ENCODE measurements around the gene OFD1.

OFD1 gene

DNA sequence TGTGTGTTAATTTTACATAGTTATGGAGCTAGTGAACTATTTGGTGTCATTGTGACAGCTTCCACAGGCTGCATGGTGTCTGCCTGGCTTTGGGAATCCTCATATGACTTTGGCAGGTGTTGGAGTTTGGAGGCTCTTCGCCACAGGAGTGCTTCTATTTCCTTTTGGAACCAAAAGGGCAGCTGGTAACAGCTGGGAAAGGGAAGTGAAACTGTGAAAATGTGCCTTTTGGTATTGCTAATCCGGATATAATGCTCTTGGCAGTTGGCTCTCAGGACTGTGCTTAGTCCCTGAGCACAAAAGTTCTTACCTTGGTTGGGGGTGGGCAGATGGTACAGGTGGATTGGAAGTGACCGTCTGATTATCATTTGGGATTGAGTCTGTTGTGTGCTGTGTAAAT is 18.1 kb downstream of the OFD1 start:
- no peak for ATAC-seq

DNA sequence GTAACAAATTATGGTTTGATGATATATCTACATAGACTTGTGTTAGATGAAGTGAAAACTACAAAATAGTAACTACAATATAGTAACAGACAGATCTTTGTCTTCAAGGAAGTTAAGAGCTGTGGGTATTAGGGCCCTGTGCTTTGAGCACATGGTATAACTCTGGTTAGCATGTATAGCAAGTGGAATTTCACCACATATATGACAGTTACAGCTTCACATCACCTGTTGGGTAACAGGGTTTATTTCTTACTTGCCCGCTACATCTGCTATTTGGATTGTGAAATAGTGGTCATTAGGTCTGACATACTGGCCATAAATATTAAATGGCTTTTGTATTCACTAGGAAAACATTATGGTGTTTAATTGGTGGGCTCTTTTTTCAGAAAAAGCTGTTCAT is 20.2 kb downstream of the OFD1 start:
- no peak for ATAC-seq

DNA sequence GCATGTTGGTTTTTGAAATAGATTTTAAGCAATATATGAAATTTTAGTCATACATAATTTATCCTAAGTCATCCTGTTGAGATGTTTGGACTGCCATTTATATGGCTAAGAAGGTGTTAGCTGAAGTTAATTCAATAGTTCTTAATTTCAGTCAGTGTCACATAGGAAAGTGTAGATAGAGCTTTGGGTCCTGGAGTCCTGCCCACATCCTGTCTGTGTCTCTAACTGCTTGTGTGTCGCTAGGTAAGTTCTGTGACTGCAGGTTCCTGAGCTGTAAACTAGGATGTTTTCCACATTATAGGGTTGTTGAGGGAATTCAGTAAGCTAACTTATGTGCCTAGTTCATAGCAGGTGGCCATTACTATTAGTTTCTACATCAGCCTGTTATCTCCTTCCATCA is 20.7 kb downstream of the OFD1 start:
- peak in 1 of 2 donors; percentile 51 for ATAC-seq

DNA sequence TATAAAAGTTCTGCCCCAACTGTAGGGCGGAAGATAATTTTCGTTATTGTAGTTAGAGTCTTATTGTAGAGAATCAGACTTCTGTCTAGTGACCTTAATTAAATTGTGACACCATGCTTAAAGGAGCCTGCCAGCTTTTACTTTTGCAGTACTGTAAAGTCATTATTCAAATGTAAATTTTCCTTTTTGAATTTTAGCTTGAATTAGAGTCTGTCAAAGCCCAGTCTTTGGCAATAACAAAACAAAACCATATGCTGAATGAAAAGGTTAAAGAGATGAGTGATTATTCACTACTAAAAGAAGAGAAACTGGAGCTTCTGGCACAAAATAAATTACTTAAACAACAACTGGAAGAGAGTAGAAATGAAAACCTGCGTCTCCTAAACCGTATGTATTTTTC is 21.8 kb downstream of the OFD1 start:
- ATAC-seq = no peak

DNA sequence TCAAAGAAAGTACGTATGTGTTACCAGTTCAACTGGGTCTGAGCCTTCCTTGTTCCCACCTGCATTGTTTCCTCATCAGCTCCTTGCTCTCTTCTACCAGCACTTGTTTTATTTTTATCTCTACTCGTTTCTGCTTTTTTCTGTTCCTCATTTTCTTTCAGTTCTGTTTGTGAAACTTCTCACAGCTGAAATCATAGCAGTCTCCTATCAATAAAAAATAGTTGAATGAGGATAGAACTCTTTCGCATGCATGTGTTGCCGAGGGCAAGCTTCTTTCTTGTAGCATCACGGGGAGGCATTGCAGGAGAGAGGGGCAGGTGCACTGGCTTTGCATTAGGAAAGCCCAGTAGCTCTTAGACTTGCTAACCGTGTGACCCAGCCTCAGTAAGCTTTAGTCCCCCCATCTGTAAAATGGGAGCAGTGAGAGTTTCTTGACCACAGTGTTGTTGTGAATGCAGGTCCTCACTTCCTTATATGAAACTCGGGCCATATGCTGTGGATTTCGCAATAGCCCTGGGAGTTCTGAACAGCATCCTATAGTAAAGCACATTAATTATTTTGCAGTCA is 24.7 kb downstream of the OFD1 start:
- ATAC-seq = no peak

DNA sequence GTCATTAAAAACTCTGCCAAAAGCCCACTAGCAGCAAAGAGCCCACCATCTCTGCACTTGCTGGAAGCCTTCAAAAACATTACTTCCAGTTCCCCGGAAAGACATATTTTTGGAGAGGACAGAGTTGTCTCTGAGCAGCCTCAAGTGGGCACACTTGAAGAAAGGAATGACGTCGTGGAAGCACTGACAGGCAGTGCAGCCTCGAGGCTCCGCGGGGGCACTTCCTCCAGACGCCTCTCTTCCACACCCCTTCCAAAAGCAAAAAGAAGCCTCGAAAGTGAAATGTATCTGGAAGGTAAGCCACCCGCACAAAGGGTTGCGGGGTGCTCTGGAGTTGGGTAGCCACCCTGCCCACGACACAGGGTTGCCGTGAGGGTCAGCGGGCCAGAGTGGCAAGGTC is 25.9 kb downstream of the OFD1 start:
- ATAC-seq = no peak

DNA sequence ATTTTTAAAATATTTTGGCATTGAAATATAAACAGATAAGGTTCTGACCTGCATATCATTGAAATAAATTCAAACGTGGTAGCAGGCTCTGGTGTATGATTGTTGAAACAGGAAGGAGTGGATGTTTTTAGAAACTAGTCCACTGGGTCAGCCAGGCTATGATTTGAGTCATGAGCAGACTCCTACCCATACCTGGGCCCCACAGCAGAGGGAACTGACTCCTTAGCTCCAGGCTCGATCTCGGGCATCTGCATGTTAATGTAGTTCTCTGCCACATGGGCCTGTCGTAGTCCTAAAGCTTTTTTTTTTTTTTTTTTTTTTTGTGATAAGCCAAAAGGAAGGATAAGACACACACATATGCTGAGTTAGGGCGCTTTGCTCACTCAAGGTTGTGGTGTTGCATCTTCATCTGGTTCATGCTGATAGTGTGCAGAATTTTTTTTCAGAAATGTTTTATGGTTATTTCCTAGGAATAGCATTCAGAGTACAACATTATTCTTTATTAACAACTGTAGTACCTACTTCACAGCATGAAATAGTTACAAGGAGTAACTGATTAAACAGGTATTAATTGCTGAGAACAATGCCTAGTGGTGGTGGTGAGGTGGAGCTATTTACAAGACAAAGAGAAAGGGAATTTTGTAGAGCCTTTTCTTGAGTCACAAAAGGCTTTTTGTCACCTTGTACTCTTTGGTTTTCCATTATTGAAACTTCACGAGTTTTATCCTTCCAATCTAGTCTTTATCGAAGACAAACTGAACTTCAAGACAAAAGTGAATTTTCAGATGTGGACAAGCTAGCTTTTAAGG is 27.3 kb downstream of the OFD1 start:
- no peak for ATAC-seq

DNA sequence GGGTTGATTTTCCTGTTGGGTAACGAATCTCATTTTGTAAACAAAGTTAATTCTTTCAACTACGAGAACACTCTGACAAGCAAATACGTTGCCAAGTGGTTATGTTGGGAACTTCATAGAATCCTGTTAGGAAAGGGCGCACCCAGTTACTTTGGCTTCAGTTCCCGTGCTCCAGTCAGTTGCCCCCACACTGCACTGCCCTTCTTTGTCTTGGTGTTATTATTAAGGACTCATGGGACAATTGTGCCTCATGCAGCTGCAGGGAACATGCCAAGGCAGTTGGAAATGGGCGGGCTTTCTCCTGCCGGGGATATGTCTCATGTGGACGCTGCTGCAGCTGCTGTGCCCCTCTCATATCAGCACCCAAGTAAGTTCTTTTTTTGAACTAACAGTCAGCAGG is 28.9 kb downstream of the OFD1 start:
- ATAC-seq = no peak

DNA sequence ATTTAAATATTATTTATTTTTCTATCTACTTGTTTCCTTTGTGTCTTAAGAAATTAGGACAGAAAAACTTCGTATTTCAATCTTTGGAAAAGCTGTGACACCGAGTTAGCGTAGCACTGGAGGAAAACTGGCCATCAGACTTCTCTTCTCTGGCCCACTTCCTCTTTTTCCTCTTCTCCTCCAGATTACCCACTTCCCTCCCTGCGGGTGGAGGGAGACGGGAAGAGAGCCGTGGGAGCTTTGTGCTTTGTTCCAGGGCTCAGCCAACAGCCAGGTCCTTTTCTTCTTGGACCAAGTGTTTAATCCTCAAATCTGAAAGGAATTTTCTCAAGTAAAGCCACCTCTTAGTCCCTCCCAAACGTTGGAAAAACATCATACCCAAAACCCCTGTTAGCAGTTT is 29.7 kb downstream of the OFD1 start:
- no peak for ATAC-seq

DNA sequence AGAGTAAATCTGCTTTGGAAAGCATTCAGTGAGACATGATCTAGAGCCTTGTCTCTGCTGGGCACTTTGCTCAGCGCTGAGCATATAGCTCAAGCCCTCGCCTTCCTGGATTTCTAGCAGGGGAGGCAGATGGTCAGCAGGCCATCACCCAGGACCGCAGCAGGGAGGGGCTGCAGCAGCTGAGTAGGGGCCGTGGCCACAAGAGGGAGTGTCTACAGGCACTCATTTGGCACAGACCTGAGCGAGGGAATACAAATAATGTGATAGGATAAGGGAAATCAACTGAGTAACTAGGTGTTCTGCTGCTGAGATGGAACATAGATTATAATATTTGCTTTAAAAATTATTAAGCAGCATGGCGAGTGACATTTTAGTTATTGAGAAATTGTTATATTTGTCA is 30.2 kb downstream of the OFD1 start:
- ATAC-seq = no peak

DNA sequence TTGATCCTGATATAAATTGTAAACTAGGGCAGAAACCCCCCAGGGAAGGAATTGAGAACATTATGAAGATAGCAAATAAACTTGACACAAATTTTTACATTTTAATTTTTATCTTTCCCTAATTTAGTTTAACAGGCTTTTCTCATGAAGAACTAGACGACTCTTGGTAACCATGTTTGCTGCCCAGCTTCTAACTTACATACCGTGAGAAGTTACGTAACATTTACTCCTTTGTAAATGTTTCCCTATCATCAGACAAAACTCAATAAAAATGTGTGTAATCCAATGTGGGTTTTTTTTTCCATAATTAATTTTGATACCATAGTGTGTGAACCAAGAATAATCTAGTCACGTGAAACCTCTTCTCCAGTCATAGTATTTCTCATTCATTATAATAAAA is 34.4 kb downstream of the OFD1 start:
- no peak for ATAC-seq

DNA sequence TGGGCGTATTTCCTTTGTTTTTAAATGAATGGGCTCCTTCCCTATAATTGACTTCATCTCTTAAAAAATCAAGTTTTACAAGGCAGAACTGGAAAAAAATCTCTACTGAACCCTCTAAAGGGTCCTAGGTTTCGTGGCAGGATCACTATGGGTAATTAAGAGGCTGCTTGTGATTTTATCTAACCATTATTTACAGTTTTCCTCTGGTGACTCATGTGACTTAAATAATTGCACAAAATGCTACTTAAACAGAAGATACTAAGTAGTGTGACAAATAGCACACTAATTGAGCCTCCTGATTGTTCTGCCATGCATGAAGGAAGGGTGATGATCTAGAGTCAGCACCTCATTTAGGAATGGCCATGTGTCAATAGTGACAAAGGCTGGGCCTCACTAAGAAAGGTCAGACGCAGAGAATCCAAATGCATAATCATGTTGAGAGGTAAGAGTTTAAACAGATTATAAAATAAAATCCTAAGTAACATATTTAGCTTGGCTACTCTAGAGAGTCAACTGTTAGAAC is 35.5 kb downstream of the OFD1 start:
- ATAC-seq = no peak

DNA sequence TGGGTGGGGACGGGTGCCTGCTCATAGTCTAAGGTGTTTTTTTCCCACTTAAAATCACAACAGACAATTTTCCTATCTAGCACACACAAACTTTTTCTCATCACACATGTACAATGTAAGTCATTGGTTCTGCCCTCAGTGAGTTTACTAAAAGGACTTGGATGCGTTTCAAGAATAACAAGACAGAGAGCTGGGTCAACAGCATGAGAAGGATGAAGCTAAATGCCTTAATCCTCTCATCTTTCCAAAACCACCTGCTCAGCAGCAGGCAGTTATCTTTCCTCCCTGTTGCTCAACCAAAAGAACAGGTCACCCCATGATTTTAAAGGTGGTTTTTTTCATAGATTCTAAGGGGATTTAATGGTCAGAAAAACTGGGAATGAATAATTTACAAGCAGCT is 40.1 kb downstream of the OFD1 start:
- ATAC-seq = no peak

DNA sequence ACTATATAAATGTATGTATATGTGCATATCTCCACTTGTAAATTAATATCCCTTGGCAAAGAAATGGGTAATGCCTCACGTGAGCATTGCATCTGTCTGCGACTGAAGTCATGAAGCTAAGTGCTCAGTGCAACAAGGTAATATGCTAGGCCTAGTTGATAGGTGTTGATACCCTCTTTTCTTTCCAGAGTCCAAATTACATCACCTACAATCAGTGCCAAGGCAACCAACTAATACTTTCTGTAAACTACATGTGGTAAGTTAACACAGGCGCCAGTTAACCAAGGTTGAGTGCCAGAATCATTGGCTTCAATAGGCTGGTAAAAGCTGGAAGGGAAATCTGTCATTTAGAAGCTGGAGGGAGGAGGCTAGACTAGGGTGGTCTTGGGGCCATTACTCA is 41.3 kb downstream of the OFD1 start:
- ATAC-seq = no peak

DNA sequence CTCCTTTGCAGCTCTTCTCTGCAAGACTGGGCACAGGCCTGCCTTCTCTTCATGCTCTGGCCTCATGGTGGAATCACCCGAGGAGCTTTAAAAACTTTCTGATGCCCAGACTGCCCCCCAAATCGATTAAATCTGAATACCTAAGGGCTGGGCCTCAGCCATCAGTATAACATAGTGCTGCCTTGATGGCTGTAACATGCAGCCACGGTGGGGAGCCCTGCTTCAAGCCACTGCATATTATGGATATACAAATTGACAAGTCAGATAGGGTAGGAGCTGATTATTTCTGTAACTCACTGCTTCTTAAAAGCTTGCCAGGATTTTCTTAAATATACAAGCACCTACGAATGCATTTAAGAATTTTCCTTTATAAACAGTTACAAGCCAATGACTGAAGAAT is 41.8 kb downstream of the OFD1 start:
- ATAC-seq = no peak

DNA sequence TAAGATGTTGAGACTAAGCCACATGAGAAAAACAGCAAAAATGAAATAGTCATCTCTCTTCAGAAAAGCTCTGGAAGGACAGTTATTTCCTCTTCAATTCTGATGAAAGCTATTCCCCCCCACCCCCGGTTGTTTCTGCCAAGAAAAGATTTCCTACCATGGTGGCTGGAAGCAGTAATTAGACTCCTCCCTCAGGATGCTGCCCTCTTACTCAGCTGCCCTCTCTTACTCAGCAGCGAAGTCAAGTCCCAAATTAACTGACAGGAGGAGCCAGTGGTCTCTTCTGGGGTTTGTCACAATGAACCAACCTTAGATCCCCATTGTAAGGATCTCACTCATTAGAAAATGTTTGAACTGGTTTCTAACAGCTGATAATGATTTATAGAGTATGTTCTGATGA is 44.4 kb downstream of the OFD1 start:
- ATAC-seq = no peak

DNA sequence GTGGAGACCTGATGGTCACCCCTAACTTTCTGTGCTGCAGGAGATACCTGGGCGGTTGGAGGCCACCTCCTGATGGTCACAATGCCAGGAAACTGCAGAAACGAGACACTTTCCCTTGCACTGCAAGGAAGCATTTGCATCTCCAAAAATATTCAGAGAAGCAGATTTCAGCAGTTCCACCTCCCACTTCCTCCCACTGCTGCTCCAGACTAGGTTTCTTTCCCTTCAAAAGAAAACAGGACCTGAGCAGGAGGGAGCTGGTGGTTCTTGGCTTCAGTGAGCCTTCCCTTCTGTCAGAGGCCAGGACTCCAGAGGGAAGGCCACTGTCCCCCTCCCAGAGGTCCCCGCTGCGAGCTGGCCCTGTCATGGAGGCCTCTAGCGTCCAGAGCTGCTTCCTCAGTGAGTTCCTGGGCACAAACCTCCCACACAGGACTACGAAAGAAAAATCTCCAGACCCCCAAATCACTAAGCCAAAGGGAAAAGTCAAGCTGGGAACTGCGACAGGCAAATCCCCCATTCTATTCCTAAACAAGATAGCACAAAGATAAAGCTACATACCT is 46.4 kb downstream of the OFD1 start:
- ATAC-seq = no peak

DNA sequence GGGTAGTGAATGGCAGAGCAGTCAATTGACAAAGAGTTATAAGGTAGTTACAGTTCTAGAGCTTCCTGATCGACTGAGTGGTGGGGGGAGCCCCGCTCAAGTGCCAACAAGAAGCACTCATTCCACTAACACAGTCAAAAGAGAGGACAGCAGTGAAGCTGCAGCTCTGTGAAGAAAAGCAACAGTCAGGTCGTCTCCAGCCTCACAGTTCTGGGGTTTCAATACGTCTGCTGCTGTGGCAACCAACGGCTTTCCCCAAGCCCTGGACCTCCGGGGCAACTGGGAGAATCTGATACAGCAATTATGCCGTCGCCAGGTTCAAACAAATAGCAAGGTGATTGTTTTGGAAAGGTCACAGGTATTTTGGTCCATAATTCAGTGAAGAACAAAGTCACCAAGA is 51.5 kb downstream of the OFD1 start:
- ATAC-seq = no peak

DNA sequence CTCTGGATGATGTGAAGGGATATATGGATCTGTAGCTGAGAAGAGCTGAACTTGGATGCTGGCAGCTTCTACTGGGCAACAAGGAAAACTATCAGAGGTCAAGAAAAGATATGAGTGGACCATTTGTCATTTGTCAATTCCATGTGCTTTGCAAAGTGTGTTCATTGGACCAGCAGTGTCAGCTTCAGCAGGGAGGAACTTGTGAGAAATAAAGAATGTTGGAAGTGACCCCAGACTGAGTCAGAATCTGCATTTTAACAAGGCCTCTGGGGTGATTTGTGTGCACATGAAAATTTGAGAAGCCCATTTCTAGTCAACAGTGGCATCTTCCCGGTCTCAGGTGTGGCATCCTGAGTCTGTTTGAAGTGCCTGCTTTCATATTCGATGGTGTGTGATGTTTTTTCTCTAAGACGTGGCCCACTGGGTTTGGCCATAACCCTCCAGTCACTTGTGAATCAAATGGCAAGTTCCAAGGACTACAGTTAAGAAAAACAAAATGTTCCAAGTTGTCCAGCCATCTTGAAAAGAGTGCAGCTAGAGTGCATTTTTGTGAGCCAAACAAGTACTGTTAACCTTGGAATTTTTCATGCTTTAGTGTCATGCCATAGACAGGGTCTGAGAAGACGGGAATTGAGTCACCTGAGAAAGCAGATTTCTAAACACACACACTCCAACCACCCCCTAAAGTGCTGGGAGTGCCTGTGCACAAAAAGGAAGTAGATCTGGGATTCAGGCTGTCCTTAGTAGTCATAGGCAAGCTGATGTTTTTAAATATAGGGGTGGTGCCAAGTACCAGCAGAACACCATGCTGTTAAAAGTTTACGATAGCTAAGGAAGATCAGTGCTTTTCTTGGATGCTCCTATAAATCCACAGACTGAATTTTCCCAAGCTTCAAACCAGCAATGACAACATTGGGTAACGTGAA is 55.9 kb downstream of the OFD1 start:
- no peak for ATAC-seq

DNA sequence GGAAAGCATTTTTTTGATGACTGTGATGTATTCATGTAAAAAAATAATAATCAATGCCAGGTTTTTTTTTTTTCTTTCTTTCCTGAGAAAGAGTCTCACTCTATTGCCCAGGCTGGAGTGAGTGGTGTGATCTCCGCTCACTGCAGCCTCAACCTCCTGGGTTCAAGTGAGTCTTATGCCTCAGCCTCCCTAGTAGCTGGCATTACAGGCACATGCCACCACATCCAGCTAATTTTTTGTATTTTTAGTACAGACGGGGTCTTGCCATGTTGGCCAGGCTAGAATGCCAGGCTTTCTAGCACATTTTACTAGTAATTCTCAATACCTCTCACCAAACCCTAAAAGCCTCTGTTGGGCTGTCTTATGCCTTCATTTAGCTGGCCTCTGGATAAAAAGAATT is 56.6 kb downstream of the OFD1 start:
- ATAC-seq = no peak

DNA sequence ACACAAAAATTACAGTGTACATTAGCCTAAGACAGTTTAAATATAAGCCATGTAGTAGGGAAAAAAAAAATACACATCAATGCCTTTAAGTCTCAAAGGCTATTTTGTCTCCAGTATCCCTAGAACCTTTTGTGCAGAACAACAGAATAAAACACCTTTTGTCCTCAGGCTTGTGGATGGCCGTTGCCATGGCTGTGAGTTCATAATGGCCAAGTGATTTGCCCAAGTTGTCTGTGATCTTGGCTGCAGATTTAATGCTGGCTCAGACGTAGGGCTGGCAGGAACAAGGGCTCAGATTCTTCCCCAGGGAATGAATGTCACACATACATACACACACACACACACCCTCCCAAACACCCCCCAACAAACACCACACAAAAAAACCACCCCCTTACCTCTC is 57.0 kb downstream of the OFD1 start:
- ATAC-seq = no peak

DNA sequence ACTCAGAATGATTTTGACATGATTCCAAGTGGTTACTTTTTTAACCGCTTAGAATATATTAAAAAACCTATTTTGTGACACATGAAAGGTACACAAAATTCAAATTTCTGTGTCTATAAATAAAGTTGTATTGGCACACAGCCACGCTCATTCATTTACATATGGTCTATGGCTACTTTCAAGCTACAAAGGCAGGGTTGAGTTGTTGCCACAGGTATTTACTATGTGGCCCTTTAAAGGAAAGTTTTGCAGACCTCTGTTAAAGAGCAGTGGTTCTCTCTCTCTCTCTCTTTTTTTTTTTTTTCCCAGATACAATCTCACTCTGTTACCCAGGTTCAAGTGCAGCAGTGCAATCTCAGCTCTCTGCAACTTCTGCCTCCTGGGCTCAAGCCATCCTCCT is 59.3 kb downstream of the OFD1 start:
- ATAC-seq = no peak

DNA sequence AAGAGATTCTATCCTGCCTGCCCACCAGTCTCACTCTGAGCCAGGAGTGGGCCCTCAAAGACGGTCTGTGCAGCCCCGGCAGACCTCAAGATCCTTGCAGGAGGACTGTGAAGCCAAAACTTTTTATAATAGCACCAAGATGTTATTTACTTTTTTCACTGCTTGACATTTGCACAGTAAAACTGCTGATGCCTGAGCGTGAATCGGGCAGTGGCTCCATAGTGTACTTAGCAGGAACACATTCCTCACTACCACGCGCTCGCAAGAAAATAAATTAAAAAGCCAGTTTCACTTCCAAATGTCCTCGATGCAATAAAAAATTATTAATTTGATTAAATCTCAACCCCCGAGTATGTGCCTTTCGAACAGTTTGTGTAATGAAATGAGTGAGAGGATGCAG is 59.9 kb downstream of the OFD1 start:
- no peak for ATAC-seq

All from activated CD4-positive, CD25-positive, alpha-beta regulatory T cell treated with anti-CD3 and anti-CD28 coated beads, Interleukin-2, amount 50 U/mL, for 24 hours (primary cell).